HG03045 (cell line): ENCODE results near the gene UBE2E2.
"Not testable (repeated sequence)": the region's sequence is repeated elsewhere in the genome, so short reads cannot be mapped to it uniquely, and the experiment has no call there.

Experiments
- ATAC-seq: cut with Tn5 transposase; IDR thresholded peaks from one replicate; pipeline ENCODE4 v1.9.1; 2021; ENCODE audit warnings: mild to moderate bottlenecking, moderate library complexity; ENCODE audit not compliant: unreplicated experiment

Gene UBE2E2

GRCh38 chr3:23602971-23603370, 399.8 kb downstream of the UBE2E2 start:
- ATAC-seq: no peak

GRCh38 chr3:23607184-23607847, 404.2 kb downstream of the UBE2E2 start:
- ATAC-seq: no peak

- no peak for ATAC-seq
Observed at GRCh38 chr3:23608650-23609049, 405.5 kb downstream of the UBE2E2 start.

GRCh38 chr3:23611737-23612295, 408.7 kb downstream of the UBE2E2 start:
- ATAC-seq: no peak

- ATAC-seq: no peak
Observed at GRCh38 chr3:23612296-23612891, 409.3 kb downstream of the UBE2E2 start.

GRCh38 chr3:23615068-23615467, 411.9 kb downstream of the UBE2E2 start:
- ATAC-seq: no peak

- not testable (repeated sequence) for ATAC-seq
Observed at GRCh38 chr3:23618475-23618874, 415.3 kb downstream of the UBE2E2 start.

GRCh38 chr3:23619705-23620637, 416.8 kb downstream of the UBE2E2 start:
- no peak for ATAC-seq

GRCh38 chr3:23620638-23621015, 417.5 kb downstream of the UBE2E2 start:
- ATAC-seq: no peak

GRCh38 chr3:23623844-23624243, 420.7 kb downstream of the UBE2E2 start:
- ATAC-seq: no peak

GRCh38 chr3:23624305-23624704, 421.2 kb downstream of the UBE2E2 start:
- ATAC-seq: no peak

GRCh38 chr3:23626442-23626841, 423.3 kb downstream of the UBE2E2 start:
- ATAC-seq: no peak

GRCh38 chr3:23629181-23629894, 426.2 kb downstream of the UBE2E2 start:
- ATAC-seq: no peak

- no peak for ATAC-seq
Observed at GRCh38 chr3:23633261-23633960, 430.3 kb downstream of the UBE2E2 start.

GRCh38 chr3:23637339-23637738, 434.2 kb downstream of the UBE2E2 start:
- ATAC-seq: no peak

GRCh38 chr3:23640471-23641146, 437.5 kb downstream of the UBE2E2 start:
- ATAC-seq: no peak
